Muscle of arm (tissue), 12 donors: ENCODE data around the gene FTO. TPM values are rescaled to one million over a fixed set of nuclear protein-coding genes. Genes with fewer than 3 reads are reported as not detected.

Source experiments
- DNase-seq: peaks from one replicate; pipeline ENCODE4 v3.0.0-alpha.2; 2013
- polyA plus RNA-seq, 12 donors: library from polyadenylated mRNA; unstranded; fragments of 120-200 nt; gene quantifications; one replicate each; pipeline ENCODE4 v1.2.1, GENCODE V29; 2013; ENCODE audit not compliant: insufficient read length in 12 of 12

Gene FTO
- polyA plus RNA-seq, 12 donors = 41.8 to 73.9 (median 62.4) TPM; not detected in 1

DNA sequence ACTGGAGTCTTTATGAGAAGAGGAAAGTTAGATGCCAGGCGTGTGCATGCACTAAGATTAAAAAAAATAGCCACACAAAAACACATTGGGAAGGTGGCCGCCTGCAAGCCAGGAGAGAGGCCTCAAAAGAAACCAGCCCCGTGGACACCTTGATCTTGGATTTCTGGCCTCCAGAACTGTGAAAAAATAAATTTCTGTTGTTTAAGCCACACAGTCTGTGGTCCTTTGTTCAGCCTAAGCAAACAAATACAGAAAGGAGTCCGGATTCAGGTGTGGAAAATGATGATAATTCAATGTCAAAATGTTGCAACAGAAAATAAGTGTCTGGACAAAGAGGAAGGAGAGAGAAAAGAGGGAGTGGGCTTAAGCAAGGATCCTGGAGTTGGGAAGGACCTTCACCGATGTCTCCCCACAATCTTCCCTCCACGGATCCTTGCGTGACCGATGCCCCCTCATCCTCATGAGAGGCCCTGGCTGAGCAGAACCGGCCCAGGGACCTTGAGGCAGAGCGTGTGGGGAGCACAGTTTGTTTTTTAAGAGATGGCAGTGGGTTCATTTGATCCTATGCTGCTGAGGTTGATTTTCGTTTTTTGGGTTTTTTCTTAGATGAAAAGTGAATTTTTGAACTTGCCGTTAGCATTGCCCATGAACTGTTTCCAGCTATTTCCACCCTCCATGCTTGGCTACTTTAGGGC, 449.4 kb downstream of the FTO start:
- DNase-seq = no peak

DNA sequence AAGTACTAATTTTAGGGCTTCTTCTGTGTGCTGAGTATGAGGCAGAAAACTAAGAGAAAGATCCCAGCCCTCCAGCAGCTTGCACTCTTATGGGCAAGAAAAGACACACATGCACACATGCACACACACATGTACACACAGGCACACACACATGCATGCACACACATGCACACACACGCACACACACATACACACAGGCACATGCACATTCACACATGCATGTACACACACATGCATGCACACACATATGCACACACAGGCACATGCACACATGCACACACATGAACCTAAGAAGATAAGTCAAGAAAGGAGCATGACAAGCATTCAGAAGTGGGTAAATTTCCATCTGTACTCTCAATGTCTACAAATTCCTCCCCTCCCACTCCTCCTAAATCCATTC, 452.4 kb downstream of the FTO start:
- DNase-seq = no peak

DNA sequence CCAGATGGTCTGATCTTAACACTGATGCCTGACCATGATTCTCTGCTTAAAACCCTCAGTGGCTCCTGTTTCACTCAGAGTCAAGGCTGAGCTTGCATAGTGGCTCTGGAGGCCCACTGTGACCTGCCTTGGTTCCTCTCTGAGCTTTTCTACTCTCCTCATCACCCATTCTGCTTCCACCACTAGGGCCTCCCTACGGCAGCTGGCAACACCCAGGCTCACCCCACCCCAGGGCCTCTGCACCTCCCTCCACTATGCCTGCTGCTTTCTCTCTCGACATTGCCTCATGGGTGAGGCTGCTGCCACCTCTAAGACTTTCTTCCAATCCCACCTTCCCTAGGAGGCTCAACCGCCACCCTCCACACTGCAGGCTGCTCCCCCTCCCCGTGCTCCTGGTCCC, 455.0 kb downstream of the FTO start:
- DNase-seq = no peak

DNA sequence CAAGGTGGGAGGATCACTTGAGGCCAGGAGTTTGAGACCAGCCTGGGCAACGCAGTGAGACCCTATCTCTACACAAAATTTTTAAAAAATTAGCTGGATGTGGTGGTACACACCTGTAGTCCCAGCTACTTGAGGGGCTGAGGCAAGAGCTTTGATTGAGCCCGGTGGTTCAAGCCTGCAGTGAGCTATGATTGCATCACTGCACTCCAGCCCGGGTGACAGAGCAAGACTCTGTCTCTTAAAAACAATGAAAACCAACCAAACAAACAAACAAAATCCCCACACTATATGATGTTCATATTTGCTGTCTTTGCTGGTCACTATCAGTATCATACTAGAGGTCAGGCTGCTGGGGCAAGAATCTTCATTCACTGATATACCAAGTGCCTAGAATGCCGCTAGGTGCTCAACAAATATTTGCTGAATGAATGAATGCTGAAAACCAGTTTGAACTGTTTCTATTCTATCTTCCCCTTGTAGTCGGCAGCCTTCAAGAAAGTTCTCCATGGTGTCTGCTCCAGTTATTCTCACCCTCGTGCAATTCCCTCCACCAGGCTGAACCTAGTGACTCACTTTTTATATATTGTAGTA, 455.6 kb downstream of the FTO start:
- no peak for DNase-seq

DNA sequence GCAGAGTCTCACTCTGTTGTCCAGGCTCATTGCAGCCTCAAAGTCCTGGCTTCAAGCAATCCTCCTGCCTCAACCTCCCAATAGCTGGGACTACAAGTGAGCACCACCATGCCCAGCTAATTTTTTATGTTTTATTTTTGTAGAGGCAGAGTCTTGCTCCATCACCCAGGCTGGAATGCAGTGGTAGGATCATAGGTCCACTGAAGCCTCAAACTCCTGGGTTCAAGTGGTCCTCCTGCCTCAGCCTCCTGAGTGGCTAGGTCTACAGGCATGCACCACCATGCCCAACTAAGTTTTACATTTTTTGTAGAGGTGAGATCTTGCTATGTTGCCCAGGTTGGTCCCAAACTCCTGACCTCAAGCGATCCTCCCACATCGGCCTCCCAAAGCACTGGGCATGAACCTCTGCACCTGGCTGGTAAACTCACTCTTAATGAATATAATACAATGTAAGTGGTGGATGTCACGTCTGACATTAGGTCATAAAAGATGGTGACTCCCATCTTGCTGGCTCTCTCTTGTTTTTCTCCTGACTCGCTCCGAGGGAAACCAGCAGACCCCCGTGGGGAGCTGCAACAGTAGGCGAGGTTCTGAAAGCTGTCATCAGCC, 456.4 kb downstream of the FTO start:
- no peak for DNase-seq

DNA sequence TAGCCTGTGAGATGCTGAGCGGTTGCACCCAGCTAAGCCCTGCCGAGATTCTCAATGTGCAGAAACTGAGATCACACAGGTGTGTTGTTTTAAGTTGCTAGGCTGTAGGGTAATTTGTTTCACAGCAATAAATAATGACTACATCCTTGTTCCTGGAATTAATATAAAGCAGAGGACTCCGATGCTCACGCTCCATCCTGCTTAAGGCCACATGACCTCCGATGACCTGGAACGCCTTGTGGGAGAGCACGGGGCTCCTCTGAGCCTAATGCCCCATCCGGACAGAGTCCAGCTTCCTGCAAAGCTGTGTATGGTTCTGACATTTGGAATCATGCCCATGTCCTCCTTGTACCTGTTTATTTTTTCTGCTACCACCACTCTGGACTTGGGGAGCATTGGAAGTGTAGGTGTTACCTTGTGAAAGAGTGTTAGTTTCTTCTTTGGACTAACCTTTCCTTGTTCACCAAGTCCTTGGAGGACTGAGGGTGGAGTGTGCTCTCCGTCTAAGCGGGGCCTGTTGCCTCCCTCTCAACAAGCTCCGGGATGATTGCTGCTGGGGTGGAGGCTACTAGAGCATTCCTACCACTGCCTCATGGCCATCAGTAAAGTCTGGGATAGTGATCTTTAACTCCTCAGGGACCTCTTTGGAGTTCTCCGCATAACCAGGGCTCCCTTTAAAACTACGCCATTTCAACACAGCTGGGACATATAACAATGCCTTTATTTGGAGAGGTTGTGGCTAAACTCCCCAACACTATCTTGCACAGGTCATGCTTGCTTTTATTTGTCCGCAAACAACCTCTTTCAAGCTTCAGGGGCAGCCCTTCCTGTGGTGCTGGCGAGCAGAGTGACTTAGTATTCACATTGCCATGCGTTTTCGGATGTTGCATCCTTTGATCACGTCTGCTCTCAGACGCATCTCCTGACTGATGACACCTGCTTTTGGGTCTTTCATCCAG, 457.3 kb downstream of the FTO start:
- DNase-seq = no peak

DNA sequence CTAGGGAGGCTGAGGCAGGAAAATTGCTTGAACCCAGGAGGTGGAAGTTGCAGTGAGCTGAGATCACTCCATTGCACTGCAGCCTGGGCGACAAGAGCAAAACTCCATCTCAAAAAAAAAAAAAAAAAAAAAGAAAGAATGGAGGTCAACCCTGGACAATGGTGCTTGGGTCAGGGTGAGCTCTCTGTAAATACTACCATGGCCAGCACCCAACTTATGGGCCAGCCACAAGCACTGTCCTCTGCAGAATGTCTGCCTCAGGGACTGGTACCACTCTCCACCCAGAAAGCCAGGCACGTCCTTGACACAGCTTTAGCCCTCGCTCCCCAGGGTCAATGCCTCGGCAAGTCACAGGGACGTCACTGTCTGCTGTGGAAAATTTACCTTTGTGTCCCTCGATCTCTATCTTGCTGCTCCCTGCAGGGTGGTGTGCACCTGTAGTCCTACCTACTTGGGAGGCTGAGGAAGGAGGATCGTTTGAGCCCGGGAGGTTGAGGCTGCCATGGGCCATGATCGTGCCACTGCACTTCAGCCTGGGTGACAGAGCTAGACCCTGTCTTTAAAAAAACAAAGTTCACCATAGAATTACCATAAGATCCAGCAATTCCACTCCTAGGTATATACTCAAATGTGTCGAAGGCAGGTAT, 459.4 kb downstream of the FTO start:
- DNase-seq = no peak

DNA sequence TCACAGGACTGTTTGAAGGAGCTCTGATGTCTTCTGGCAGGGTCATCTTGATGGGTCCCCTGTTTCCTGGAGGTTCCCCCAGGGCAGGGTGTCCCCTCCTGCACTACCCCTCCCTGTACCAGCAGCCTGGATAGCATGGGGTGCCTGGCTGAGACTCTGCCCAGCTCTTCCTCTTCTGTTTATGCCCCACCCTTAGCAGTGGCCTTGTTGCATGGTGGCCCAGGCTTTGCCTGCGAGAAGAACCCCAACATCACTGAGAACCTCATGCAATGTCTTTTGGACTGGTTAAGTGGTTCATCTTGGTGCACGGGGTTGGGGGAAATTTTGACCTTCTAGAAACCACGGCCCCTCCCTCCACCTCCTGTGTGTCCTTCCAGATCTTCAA, 460.8 kb downstream of the FTO start:
- no peak for DNase-seq

DNA sequence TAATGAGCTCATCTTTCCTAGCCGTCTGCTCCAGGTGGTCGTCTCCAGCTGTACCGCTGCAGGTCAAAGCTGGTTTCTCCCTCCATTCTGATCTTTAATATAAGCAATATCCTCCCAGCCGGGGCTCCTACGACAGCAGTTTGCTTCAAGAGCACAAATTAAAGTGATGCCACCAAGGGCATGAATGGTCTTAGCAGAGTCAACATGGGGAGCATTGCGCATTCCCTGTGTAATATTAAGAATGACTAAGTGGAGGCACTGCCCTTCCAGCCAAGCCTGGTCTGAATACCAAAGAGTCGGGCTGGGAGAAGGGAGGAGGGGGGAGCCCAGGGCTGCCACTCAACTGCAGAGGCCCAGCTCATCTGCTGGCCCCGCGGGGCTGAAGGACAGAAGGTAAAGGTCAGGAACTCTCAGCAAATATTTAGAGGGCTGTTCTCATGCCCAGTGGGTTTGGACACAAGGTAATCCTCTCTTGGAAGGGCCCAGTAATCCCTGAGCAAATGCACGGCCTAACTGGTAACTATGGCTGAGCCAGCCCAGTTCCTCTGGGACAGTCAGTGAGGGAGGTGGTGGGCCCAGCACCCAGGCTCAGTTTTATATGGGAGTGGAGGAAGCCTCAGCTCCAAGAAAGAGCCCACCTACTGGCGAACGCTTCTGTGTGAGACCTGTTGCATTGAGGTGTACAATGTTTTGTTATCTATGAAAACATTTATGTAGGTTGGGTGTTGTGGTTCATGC, 461.4 kb downstream of the FTO start:
- no peak for DNase-seq

DNA sequence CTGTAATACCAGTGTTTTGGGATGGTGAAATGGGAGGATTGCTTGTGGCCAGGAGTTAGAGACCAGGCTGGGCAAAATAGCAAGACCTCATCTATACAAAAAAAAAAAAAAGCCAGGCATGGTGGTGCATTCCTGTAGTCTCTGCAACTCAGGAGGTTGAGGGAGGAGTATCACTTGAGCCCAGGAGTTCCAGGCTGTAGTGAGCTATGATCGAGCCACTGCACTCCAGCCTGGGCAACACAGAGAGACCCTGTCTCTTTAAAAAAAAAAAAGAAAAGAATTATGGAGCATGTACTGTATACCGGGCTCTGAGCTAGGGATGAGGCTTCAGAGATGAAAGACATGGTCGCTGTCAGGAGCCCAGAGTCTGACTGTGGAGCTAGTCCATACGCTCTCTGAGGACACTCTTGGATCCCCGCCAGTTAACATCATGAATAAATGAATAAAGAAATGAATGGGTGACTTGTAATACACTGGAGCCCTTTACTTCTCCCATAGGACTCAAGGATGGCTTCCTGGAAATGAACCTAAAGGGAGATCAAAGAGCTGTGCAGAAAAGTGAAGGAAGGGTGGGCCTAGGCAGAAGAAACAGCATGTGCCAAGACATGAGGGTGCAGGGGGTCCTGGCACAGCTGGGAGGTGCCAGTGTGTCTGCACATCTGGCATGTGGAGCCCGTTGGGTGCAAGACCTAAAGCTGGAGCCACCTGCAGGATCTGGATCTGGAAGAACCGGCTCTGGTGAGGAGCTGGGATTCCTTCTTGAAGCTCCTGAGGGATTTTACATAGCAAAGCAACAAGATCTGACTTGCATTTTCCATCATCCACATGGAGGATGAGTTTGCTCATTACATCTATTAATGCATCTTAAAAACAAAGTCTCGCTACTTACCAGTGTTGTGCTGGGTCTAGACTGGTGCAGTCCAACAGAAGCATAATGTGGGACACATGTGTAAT, 462.2 kb downstream of the FTO start:
- no peak for DNase-seq

DNA sequence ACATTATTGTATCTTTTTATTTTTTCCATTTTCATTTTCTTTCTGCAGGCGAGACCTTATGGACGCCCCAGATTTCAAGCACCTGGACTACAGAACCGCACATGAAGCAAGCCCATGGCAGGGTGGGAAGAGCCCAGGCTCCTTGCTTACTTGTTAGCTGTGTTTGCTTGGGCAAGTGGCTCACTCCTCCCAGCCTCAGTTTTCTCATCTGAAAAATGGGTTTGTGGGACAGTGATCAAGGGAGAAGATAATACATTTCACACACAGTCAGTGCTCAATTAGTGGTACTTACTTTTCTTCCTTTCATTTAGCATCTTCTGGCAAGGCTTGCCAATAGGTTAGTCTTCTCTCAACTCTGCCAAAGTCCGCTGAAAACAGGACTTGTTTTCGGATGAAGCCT, 465.2 kb downstream of the FTO start:
- no peak for DNase-seq

DNA sequence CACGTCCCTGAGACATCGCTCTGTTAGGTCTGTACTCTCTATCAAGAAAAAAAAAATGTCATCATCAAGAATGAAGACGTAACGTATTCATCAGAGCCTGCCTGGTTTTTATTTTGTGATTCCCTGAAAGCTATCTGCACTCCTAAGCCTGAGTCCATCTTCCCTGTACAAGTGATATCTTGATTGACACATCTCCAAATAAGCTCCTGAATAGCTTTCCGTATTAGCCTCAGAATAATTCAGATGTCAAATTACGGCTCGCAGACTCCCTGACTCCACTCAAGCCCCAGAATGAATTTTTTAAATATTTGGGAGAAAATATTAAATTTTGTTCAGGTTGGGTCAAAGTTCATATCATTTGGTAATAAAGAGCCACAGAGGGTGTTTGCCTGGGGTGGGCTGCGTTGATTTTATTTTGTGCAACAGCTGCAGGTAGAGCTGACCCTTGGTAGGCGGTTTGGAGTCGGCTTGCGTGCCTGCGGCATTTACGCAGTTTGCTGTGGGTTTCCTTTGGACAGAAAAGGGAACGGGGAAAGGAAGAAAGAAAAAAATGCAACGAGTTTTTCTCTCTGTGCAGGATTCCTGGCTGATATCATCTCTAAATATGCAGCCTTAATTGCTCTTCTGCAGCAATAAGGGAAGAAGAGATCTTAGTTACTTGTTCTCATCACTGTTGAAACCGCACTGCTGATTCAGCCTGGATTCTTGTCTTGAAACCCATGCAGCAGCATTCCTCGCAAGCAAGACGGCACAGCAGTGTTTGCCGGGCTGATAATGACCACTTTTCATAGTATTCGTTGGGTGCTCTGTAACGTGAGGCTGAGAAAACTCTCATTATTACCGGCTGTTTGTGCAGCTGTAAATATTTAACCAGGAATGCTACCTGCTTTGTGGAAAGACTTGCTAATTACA, 467.9 kb downstream of the FTO start:
- DNase-seq = no peak

DNA sequence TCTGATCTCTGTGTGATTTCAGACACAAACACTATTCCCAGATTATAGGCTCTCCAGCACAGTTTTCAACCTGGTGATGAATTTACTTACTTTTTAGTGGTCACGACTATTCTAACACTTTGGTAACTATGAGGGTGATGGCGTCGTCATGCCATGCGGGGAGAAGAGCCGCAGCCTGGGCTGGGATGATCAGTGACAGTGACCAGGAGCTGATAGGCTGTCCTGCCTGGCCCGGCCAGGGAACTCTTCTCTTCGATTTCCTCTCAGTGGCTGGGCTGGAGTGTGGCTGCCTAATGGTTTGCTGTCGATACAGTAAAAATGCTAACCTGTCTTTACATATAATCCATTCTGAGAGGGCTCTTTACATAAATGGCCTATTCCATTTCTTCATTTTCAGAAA, 469.5 kb downstream of the FTO start:
- DNase-seq = no peak

DNA sequence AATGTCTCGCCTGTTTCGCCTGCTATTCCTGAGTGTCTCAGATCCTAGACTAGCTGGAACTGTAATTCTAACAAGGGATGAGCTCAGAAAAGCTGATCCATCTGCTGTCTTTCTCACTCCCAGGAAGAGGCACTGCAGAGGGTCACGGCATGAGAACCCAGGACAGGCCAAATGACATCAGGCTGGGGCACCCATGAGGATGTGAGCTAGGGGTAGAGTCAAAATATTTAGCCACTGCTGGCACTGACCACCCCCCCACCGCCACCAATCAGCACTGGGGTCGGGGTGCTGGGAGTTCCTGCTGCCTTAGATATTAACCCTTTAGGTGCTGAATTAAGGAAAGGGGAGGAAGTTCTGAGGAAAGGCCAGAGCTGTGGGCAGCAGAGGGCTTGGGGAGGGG, 470.2 kb downstream of the FTO start:
- DNase-seq = no peak

DNA sequence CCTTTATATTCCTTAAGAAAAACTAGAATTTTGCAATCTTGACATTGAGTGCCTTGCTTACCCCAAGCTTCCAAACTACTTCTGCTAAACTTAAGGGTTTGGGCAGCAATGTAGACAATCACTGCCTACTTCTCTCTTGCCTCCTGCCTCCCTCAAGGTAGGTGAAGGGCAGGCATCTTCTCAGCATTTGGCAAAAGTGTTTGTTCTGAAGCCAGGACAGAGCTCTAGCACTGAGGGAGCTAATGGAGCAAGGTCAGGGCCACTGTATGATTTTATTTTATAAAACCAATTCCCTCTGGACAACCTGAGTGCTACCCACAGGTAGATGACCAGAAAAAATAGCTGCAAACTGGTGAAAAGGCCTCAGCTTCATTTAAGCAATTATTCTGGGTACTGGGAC, 470.8 kb downstream of the FTO start:
- no peak for DNase-seq

DNA sequence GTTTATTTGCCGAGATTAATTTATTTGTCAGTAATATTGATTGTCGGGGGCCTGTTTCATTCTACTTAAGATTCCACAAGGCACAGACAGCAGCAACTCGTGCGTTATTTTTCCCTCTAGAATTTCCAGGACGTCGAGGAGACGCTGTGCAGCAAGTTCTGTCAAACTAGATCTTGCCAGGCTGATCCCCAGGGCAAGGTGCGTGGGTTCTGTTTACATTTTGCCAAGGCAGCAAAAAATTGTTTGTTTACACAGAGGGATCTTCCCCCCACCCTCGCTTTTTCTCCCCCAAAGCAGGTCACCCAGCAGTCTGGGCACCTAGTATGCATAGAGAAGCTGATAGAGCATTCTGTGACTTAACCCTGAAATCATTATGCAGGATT, 471.2 kb downstream of the FTO start:
- DNase-seq = no peak

DNA sequence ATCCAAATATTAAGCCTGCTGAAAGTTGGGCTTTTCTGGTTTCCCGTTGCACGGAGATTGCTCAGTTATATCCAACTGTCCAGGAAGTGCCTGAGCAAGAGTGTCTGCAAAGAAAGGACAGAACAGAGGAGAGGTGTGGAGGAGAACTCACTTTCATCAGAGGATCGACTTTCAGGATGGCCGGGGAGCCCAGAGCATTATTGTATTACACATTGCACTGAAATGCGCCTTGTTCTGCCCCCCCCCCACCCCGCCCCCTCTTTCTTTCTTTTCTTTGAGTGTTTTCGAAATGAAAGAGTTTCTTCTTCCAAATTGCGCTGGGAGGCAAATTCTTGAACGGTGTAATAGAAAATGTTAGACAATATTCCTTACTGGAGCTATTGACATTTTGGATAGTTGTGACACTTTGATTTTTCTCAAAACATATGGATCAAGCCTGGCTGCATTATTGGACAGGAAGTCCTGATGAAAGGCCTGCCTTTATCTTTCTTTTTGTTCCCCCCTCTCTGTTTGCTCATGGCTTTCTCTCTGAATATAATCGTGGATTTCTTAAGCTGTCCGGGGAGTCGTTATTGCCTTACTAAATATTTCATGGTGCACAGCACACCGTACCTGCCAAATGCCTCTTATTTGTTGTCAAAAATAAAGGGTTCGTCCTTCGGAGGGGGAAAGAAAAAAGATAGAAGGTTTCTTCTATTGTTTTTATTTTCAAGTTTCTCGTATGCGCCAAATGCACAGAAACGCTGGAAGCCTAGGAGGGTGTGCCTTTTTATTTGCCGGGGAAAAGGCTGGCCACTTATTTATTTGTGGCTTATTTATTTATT, 471.8 kb downstream of the FTO start:
- no peak for DNase-seq

DNA sequence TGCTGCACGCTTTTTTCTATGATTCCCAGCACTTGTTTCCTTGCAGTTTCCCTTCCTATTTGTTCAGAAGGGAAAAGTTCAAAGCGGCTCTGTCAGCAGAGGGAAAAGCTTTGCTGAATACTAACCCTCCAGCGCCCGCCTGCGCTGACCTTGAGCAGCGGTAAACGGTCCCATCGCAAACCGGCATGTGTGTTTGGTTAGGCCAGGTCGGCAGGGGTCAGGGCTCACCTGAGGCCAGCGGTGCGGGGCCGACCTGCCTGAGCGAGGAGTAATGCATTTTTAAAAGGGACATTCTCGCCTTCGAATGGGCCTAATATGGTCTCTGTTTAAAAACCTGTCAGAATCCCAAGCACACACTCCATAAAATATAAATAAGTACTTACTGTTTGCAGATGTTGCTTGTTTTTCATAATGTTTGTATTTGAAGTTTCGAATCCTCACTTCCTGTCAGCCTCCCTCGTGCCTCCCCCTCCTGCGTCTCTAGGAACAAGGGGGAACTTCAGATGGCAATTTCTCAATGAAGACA, 472.5 kb downstream of the FTO start:
- no peak for DNase-seq
